GM23338 (cell line): ENCODE measurements around the gene EMC6. TPM values are rescaled to one million over a fixed set of nuclear protein-coding genes. Genes with fewer than 3 reads are reported as not detected.

Experiments used
- ATAC-seq: fragments of 200-7000 bp; cut with Tn5 transposase; 3 replicates; pipeline ENCODE4 v1.9.1; 2020
- DNase-seq: peaks from one replicate; pipeline ENCODE4 v3.0.0-alpha.2; 2015; ENCODE audit warnings: low spot score
- H2AFZ ChIP-seq: fragments of 200-600 bp; sonication (generic); 2 replicates; pipeline ENCODE4 v1.8.0; 2016; ENCODE audit warnings: antibody characterized with exemption, mild to moderate bottlenecking, moderate library complexity
- H3F3A ChIP-seq: fragments of 200-600 bp; sonication (generic); replicated peaks from 2 replicates; pipeline ENCODE4 v1.8.0; 2017; ENCODE audit warnings: antibody characterized with exemption, mixed run types, low read depth
- H3K27ac ChIP-seq: fragments of 200-600 bp; sonication (generic); 2 replicates; pipeline ENCODE4 v1.6.1; 2016; ENCODE audit warnings: low read depth
- H3K27me3 ChIP-seq: fragments of 200-600 bp; sonication (generic); 2 replicates; pipeline ENCODE4 v1.8.0; 2016; ENCODE audit warnings: mild to moderate bottlenecking, mixed run types, moderate library complexity; ENCODE audit not compliant: insufficient read depth
- H3K36me3 ChIP-seq: fragments of 200-600 bp; sonication (generic); 2 replicates; pipeline ENCODE4 v1.8.0; 2016; ENCODE audit warnings: mild to moderate bottlenecking; ENCODE audit not compliant: insufficient read depth
- H3K4me1 ChIP-seq: fragments of 200-600 bp; sonication (generic); 2 replicates; pipeline ENCODE4 v1.8.0; 2016; ENCODE audit warnings: mild to moderate bottlenecking, moderate library complexity; ENCODE audit not compliant: insufficient read depth
- H3K4me2 ChIP-seq: fragments of 200-600 bp; sonication (generic); 2 replicates; pipeline ENCODE4 v1.7.1; 2017; ENCODE audit warnings: mixed run types
- H3K4me3 ChIP-seq: fragments of 200-600 bp; sonication (generic); 2 replicates; pipeline ENCODE4 v1.6.1; 2016; ENCODE audit warnings: mixed run types
- H3K79me2 ChIP-seq: fragments of 200-600 bp; sonication (generic); replicated peaks from 2 replicates; pipeline ENCODE4 v1.8.0; 2017; ENCODE audit warnings: mild to moderate bottlenecking; ENCODE audit not compliant: insufficient read depth
- H3K9me2 ChIP-seq: fragments of 200-600 bp; sonication (generic); 2 replicates; pipeline ENCODE4 v1.8.0; 2017; ENCODE audit not compliant: insufficient read depth
- H4K20me1 ChIP-seq: fragments of 200-600 bp; sonication (generic); replicated peaks from 2 replicates; pipeline ENCODE4 v1.8.0; 2017; ENCODE audit warnings: mild to moderate bottlenecking; ENCODE audit not compliant: insufficient read depth
- H3K27ac Mint-ChIP-seq: 2 replicates; pipeline ENCODE4 v1.8.0; 2020; ENCODE audit warnings: inconsistent platforms, mild to moderate bottlenecking, moderate library complexity, mixed read lengths
- H3K27me3 Mint-ChIP-seq: 3 replicates; pipeline ENCODE4 v1.8.0; 2022; ENCODE audit warnings: low read depth, mild to moderate bottlenecking, moderate library complexity, mixed read lengths, inconsistent platforms; ENCODE audit not compliant: insufficient read depth, poor library complexity
- H3K36me3 Mint-ChIP-seq: 3 replicates; pipeline ENCODE4 v1.8.0; 2021; ENCODE audit warnings: low read depth, mild to moderate bottlenecking, inconsistent platforms, moderate library complexity, mixed read lengths
- H3K4me1 Mint-ChIP-seq: 3 replicates; pipeline ENCODE4 v1.8.0; 2020; ENCODE audit warnings: mild to moderate bottlenecking, inconsistent platforms, mixed read lengths
- H3K4me3 Mint-ChIP-seq: 3 replicates; pipeline ENCODE4 v1.8.0; 2021; ENCODE audit warnings: moderate library complexity, mild to moderate bottlenecking, inconsistent platforms, mixed read lengths
- H3K9me3 Mint-ChIP-seq: 3 replicates; pipeline ENCODE4 v1.8.0; 2020; ENCODE audit warnings: moderate library complexity, mild to moderate bottlenecking, inconsistent platforms, mixed read lengths
- CTCF ChIP-seq, 2 experiments: fragments of 200-600 bp in 1 of 2; sonication (generic) in 1 of 2; conservative IDR thresholded peaks; 2 replicates each; pipeline versions ENCODE4 v1.5.1 to v1.6.1; 2016 to 2017; ENCODE audit warnings: antibody characterized with exemption in 2 of 2, low read depth in 2 of 2, mild to moderate bottlenecking in 2 of 2, moderate library complexity in 1 of 2
- ETS1 ChIP-seq: IDR thresholded peaks from 2 replicates; pipeline ENCODE4 v1.6.1; 2016; ENCODE audit warnings: antibody characterized with exemption
- EZH2 ChIP-seq: fragments of 200-600 bp; sonication (generic); IDR thresholded peaks from one replicate; pipeline ENCODE4 v1.8.0; 2017; ENCODE audit warnings: antibody characterized with exemption, mild to moderate bottlenecking, low read depth; ENCODE audit not compliant: unreplicated experiment
- EZH2phosphoT487 ChIP-seq: fragments of 200-600 bp; sonication (generic); IDR thresholded peaks from one replicate; pipeline ENCODE4 v1.8.1; 2018; ENCODE audit warnings: antibody characterized with exemption; ENCODE audit not compliant: unreplicated experiment
- NANOG ChIP-seq: IDR thresholded peaks from 2 replicates; pipeline ENCODE4 v1.6.1; 2016; ENCODE audit warnings: antibody characterized with exemption, borderline replicate concordance
- REST ChIP-seq: IDR thresholded peaks from one replicate; pipeline ENCODE4 v1.6.1; 2018; ENCODE audit warnings: antibody characterized with exemption; ENCODE audit not compliant: unreplicated experiment
- ZNF114 ChIP-seq: fragments of 250-450 bp; sonication (Bioruptor Pico); IDR thresholded peaks from 2 replicates; pipeline ENCODE4 v1.5.0; 2020; ENCODE audit warnings: mild to moderate bottlenecking, moderate library complexity
- ZNF331 ChIP-seq: fragments of 250-450 bp; sonication (Bioruptor Pico); IDR thresholded peaks from 2 replicates; pipeline ENCODE4 v1.5.0; 2020; ENCODE audit warnings: low read depth, mild to moderate bottlenecking, moderate library complexity
- polyA plus RNA-seq: library from polyadenylated mRNA; unstranded; fragments of >200 nt; fragmentation: Nextera tagmentation; extraction: Ambion mirVana; gene quantifications from 2 replicates; pipeline ENCODE4 v1.2.1, GENCODE V29; 2016
- total RNA-seq: library from RNA; depleted of rRNA; stranded (reverse); fragments of >200 nt; shearing (Covaris generic); gene quantifications from 2 replicates; pipeline ENCODE4 v1.2.3, GENCODE V29; 2014

The EMC6 gene
- total and polyA plus RNA-seq, 2 experiments from 2014 or later: 48.0 to 230 TPM

GRCh38 chr17:3663102-3664011, 5.3 kb upstream of the EMC6 start:
- Histone ChIP-seq H3K36me3 (0 out of 2 replicates have a peak, but pooled peaks cover 3% of the 10 kb centered on the region), H3K27ac (no peak overlapping the region), H4K20me1 (peaks cover 5% of the 10 kb centered on the region), H3K9me2 (no peaks in the 10 kb centered on the region), H2AFZ (no peak overlapping the region), H3K79me2 (peaks cover 19% of the 10 kb centered on the region), H3F3A (peaks cover 15% of the 10 kb centered on the region; the same call in 1 of the 2 replicates), H3K27me3 (no peaks in the 10 kb centered on the region), H3K4me3 (no peak overlapping the region), H3K4me1 (peaks cover 4% of the 10 kb centered on the region; the same call in 1 of the 2 replicates), H3K4me2 (no peak overlapping the region)
- Mint-ChIP-seq H3K4me1 (peaks cover 17% of the 10 kb centered on the region), H3K4me3 (no peak overlapping the region), H3K27ac (no peak overlapping the region), H3K9me3 (no peaks in the 10 kb centered on the region), H3K27me3 (peaks cover 20% of the 10 kb centered on the region), H3K36me3 (peaks cover 13% of the 10 kb centered on the region)
- ATAC-seq (no peak), DNase-seq (no peak)
- TF ChIP-seq EZH2: no peak

- no peak for DNase-seq
- Histone ChIP-seq H3K36me3 (0 out of 2 replicates have a peak, but pooled peaks cover 3% of the 10 kb centered on the region), H3K79me2 (peaks cover 40% of the 10 kb centered on the region), H3K4me3 (no peak overlapping the region), H3F3A (peaks cover 20% of the 10 kb centered on the region; the same call in 1 of the 2 replicates), H3K27ac (no peak overlapping the region), H3K4me1 (peaks cover 7% of the 10 kb centered on the region; the same call in 1 of the 2 replicates), H3K27me3 (no peaks in the 10 kb centered on the region), H3K9me2 (no peaks in the 10 kb centered on the region), H4K20me1 (peaks cover 14% of the 10 kb centered on the region), H3K4me2 (no peak overlapping the region), H2AFZ (no peak overlapping the region)
- Mint-ChIP-seq H3K27me3 (peaks cover 24% of the 10 kb centered on the region), H3K4me3 (peak overlapping the region; percentile 44; the same call in 2 of the 3 replicates), H3K27ac (no peak overlapping the region), H3K4me1 (peaks cover 22% of the 10 kb centered on the region), H3K9me3 (no peaks in the 10 kb centered on the region; the same call in 2 of the 3 replicates), H3K36me3 (peaks cover 21% of the 10 kb centered on the region)
- no peak for TF ChIP-seq CTCF (conservative IDR thresholded peaks at IDR 0.05; ENCODE audit: low read depth in 2 of 2)
- ATAC-seq: no peak
Measured at GRCh38 chr17:3665834-3666233, 2.8 kb upstream of the EMC6 start.

GRCh38 chr17:3666516-3666915, 2.1 kb upstream of the EMC6 start:
- Histone ChIP-seq H3F3A (peaks cover 20% of the 10 kb centered on the region; the same call in 1 of the 2 replicates), H3K4me2 (no peak overlapping the region), H4K20me1 (peaks cover 14% of the 10 kb centered on the region), H3K36me3 (no peaks in the 10 kb centered on the region), H3K27me3 (no peaks in the 10 kb centered on the region), H3K27ac (no peak overlapping the region), H3K9me2 (no peaks in the 10 kb centered on the region), H3K4me3 (no peak overlapping the region), H2AFZ (no peak overlapping the region), H3K79me2 (peaks cover 41% of the 10 kb centered on the region), H3K4me1 (peaks cover 7% of the 10 kb centered on the region; the same call in 1 of the 2 replicates)
- ATAC-seq (no peak), DNase-seq (no peak)
- H3K9me3 Mint-ChIP-seq: no peaks in the 10 kb centered on the region; the same call in 2 of the 3 replicates
- peaks cover 24% of the 10 kb centered on the region for H3K27me3 Mint-ChIP-seq
- no peak overlapping the region for H3K27ac Mint-ChIP-seq
- peak overlapping the region; percentile 100 for H3K4me3 Mint-ChIP-seq
- H3K36me3 Mint-ChIP-seq: peaks cover 22% of the 10 kb centered on the region
- peaks cover 22% of the 10 kb centered on the region for H3K4me1 Mint-ChIP-seq
- TF ChIP-seq ZNF331 (CRISPR knock-in tag) (no peak), REST (no peak), NANOG (no peak), ETS1 (no peak), ZNF114 (CRISPR knock-in tag) (no peak), EZH2phosphoT487 (no peak), CTCF (conservative IDR thresholded peaks at IDR 0.05; ENCODE audit: low read depth in 2 of 2) (no peak)
